Skin of body (tissue), 2 donors: ENCODE data around the gene SLC22A5. TPM values are rescaled to one million over a fixed set of nuclear protein-coding genes. Genes with fewer than 3 reads are reported as not detected.

Source experiments
- DNase-seq: peaks from one replicate; lab custom pipeline; 2025; lab: John Stamatoyannopoulos, UW
- total RNA-seq: library from RNA; depleted of rRNA; stranded (reverse); fragments of >200 nt; gene quantifications from one replicate; pipeline ENCODE4 v1.2.3, GENCODE V29; 2014

The SLC22A5 gene
- total RNA-seq, 1 donor from 2014 or later: 6.1 TPM

DNA sequence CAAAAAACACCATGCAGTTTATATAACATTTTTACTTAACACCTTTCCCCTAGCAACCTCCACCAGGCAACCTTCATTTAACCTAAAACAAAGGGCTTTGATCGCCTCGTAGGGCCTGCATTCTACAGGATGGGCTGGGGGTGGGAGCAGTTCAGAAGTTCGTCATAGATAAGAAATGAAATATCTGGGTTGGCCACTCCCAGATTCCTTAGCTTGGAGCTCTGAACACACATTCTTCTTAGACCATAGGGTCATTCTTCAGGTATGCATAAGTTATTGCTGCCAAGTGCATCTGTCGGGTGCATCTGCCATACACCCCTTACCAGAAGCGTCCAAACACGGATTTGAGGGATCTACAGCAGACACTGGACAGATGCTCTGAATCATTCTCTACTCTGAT is 4.3 kb upstream of the SLC22A5 start:
- DNase-seq: no peak

DNA sequence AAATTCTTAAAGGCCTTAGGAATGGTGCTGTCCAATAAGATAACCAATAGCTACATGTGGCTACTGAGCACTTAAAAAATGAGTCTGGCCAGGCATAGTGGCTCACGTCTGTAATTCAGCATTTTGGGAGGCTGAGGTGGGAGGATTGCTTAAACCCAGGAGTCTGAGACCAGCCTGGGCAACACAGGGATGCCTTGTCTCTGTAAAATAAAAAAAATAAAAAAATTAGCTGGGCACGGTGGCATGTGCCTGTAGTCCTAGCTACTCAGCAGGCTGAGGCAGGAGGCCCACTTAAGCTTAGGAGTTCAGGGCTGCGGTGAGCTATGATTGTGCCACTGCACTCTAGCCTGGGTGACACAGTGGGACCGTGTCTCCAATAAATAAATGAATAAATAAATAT is 1.3 kb upstream of the SLC22A5 start:
- no peak for DNase-seq

GRCh38 chr5:132369007-132369473 is 470 bp upstream of the SLC22A5 start:
- no peak for DNase-seq

DNA sequence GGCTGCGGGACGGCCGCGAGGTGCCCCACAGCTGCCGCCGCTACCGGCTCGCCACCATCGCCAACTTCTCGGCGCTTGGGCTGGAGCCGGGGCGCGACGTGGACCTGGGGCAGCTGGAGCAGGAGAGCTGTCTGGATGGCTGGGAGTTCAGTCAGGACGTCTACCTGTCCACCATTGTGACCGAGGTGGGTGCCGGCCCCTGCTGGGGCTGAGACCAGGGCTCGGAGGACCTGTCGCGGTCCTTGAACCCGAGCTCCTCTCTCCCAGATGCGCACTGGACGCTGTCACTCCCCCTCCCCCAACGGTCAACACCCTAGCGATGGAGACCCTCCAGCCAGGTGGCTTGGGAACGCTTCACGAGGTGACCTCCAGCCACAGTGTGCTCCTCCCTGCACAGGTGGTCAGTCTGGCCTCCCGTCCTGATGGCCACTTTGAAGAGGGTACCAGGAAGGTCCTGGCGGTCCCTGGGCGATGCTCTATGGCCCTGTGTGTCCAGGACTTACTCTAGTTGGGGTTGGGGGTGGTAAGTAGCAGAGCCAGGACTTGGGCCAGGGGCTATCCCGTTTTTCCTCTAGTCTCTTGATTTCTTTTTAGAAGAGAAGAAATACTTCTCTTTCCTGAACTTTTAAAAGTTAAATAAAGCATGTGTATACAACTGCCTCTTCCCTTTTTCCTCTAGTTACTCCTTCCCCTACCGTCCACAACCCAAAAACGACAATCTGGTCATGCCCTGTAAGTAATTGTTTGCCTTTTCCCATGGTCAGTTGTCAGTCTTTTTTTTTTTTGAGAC is 866 bp downstream of the SLC22A5 start:
- DNase-seq: no peak

- DNase-seq: no peak
These were observed 1.6 kb downstream of the SLC22A5 start for GRCh38 chr5:132370971-132371602.

DNA sequence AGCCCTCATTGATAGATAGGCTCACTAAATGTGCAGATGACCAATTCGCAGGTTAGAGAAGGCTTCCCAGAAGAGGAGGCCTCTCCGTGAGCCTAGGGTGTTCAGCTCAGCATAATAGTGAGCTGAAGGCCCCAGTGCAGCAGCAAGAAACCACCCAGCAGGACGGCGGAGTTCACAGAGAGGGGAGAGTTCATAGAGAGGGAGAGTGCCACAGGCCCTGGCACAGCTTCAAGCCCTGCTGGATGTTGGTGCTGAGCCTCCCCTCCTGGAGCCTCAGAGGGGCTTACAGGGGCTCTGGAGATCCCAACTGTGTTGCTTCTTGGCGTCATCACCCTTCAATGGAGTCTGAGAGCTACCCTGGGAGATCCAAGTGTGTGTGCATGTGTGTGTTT is 2.1 kb downstream of the SLC22A5 start:
- no peak for DNase-seq

- no peak for DNase-seq
These were observed 2.6 kb downstream of the SLC22A5 start for GRCh38 chr5:132372127-132372526.

DNA sequence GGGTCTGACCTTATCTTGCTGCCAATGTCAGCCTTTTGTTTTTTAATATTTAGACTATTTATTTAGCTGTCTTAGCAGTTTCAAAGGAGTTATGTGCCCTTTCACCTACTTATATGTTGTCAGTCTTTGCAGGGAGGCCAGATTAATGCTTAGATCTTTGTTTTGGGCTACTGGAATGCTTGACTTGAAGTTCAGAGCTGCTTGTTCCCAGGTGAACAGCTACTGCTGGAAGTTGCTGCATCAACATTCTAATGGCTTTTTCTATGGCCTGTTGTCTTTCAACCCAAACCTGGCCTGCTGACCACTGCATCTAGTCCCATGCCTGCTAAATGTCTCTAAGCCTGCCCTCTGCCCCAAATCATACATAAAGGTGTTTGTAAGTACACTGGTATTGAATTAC is 3.0 kb downstream of the SLC22A5 start:
- no peak for DNase-seq

DNA sequence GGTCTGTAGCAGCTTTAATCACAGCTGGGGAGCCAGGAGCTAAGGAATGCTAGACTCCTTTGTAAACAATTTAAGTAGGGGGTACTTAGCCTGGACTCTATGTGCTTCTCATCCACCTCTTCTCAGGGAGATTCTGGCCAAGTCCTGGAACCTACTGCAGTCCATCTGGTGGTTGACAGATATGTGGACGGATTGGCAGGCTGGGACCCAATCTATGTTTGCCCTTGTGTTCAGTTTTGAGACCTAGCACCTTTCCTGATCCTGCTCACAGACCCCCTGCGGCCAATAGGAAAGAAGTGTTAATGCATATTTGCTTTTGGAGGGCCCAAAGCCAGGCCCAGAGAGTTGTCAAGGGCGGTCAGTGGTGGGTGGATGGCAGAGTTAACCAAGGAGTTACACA is 6.4 kb downstream of the SLC22A5 start:
- no peak for DNase-seq

- DNase-seq: no peak
These were observed 7.5 kb downstream of the SLC22A5 start for GRCh38 chr5:132376694-132377641.

DNA sequence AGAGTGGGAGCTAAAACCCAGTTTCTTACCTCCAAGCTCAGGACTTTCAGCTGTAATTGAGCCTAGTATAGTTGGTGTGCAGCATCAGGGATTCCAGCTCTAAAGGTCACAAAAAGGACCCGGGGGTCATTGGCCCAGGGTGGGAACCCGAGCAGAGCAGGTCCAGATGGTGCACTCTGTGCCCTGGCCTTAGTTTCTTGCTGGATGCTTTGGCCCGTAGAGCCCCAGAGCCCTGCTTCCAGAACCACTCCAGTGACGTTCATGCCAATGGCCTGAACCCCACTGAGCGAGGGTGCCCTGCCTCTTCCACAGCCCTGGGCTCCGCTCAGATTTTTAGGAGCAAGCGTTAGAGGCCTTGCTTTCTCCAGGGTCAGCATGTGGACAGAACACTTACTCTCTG is 8.2 kb downstream of the SLC22A5 start:
- DNase-seq: no peak

- no peak for DNase-seq
These were observed 9.1 kb downstream of the SLC22A5 start for GRCh38 chr5:132378580-132378979.

GRCh38 chr5:132380047-132380446 is 10.5 kb downstream of the SLC22A5 start:
- DNase-seq: no peak

DNA sequence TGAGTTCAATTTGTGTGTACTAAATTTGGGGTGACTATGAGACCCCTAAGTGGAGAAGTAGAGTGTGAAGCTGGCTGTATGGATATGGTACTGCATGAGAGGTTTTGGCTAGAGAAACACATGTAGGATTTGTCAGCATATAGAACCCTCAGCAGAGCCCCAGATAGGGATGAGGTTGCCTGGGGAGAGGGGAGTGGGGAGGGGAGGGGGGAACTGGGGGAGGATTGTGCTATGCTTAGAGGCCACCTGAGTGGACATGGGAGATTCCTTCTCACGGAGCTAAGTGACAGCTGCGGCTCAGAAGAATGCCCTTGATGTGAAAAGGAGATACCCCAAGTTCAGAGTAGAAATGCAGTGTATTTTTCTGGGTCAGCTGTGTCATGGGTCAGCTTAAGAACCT is 11.2 kb downstream of the SLC22A5 start:
- DNase-seq: no peak

DNA sequence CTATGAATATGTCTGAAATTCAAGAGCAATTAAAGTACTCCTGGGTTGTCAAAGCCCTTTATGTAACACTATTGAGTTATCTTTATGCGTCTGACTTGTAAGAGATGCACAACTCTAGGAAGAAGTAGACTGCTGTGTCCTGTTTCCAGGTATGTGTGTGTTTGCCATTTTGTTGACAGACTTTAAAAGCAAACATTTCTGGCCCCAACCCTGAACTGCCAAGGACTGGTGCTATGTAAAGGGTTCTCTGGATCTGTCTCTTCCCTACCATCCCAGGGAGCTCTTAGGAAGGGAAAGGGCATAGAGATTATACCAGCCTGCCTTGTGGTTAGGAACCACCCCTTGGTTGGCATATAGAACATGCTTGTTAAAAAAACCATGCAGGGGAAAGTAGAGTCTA is 12.1 kb downstream of the SLC22A5 start:
- DNase-seq: no peak

DNA sequence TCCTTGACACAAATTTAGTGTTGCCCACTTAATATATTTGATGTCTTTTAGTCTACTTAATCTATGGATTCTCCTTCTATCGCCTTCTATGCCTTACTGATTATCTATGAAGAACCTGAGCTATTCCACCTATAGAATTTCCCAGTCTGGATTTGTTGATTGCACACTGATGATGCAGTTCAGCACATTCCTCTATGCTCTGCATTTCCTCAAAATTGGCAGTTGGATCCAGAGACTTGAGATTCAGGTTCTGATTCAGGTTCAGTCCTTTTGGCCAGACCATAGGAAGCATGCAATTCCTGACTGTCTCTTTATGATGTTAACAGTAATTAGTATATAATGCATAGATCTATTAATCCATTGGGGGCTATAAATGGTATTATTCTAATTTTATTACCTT is 13.8 kb downstream of the SLC22A5 start:
- DNase-seq: no peak

GRCh38 chr5:132383984-132384383 is 14.5 kb downstream of the SLC22A5 start:
- DNase-seq: no peak

DNA sequence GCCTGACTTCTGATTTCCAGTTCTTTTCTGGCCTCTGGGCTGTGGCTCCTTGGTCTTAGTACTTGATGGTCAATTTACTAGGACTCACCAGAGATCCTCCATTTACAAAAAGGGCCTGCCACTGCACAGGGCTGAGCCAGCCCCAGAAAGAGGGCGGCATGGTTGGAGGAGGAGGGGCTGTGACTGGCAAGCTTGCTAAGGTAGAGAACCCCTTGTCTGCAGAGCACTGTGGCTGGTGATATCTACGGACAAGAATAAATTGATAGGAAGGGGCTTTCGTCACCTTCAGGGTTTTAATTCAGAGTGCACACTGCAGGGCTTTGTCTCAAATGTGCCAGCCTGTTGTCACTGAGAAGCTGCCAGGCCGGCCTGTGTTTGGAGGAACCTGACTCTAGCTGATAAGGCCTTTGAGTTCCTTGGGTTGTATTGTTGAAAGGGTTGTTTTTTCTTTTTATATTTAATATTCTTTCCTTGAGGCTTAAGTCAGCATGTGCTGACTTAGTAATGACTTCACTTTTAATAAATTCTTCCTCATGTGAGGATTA is 15.1 kb downstream of the SLC22A5 start:
- DNase-seq: no peak

DNA sequence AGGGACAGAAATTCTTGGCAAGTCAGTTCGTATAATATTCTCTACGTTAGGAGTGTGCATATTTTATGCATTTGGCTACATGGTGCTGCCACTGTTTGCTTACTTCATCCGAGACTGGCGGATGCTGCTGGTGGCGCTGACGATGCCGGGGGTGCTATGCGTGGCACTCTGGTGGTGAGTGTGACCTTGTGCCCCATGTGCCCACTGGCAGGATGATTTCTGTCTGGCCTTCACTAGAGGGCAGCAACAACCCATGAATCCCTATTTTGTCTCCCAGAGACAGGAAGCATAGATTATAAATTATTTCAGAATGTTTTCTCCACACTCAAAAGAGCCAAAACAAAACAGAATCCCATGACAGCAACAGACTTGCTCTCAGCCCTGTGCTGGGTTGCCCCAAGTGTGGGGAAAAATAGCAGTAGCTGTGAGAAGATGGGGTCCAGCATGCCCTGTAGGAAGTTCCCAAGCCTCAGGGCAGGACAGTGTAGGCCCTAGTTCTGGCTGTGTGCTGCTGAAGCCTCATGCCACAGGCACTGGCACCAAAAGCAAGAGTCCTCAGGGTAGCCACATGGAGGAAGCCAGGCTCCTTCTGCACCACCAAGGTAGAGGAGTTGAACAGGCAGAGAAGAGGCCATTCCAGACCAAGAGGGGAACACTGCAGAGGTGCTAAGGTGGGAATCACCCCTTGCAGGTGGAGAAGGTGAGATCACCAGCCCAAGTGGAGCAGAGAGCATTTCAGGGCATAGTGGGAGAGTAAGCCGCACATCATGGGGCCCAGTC is 16.0 kb downstream of the SLC22A5 start:
- peak; percentile 47 for DNase-seq

- DNase-seq: peak; percentile 16
These were observed 17.3 kb downstream of the SLC22A5 start for GRCh38 chr5:132386644-132387286.
